ENCODE results near the gene GKN2.

The GKN2 gene

DNA sequence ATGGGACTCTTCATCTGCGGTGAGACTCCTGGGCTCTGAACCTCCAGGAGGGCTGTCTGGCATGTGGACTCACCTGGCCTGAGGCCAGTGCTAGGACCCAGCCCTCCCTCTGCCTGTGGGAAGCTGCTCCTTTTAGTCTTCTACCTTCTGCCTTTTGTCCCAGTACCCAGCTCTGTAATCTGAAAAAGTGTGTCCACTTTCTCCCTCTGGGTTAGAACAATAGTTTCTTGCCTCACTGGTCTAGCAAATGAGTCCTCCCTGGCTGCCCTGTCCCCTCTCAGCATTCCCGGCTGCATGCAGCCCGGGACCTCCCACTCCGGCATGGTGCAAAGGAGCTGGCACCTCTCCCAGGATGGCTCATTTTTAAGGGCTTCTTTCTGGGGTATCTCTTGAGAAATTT lies 25.9 kb downstream of the GKN2 start:
- DNase-seq = no peak

DNA sequence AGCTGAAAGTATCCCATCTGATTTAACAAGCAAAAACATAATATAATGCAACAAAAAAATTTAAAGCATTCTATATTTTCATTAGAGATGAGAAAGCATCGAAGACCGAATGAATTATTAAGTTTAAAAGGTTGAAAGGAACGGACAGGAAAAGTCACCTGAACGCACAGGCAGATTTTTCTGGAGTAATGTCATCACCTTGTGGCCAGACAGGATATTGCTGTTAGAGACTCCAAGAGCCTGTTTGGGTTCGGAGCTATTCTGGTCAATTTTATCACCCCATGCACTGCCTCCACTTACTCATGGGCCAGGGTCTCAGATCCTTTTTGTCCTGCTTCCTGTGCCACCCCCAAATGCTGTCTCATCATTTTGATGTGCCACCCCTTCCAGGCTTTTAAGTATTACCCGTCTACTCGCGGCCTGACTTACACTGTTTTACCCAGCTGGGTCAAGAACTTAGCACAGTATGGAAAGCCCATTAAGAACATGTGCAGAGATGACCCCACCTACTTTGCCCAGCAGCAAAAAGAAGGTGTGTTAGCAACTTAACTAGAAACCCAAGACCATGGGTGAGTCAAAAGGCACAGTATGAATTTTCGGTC lies 27.3 kb downstream of the GKN2 start:
- ChIA-PET POLR2A (no interaction called here), CTCF (interaction anchor here (0.6 to 7.3 kb wide), 46 partner anchors 9 to 736 kb away, joined by 3 to 86 read pairs (median 5); partner anchors contain the start of genes APLF and FBXO48)
- peaks cover 0 to 4% (median 2%) of the 10 kb centered on the region in 4 experiments for H3K4me1 ChIP-seq (ENCODE audit: control extremely low read depth in 1 of 4, control insufficient read depth in 4 of 4, insufficient read depth in 4 of 4, low read length in 3 of 4)
- DNase-seq = peak; percentile 61 to 77 (median 71)
- WGBS (ENCODE audit: insufficient coverage) = 50% methylated on average over 2 of the region's 9 CpGs
- no peak overlapping the region for H3K4me3 ChIP-seq (ENCODE audit: control insufficient read depth in 1 of 7, extremely low read depth in 1 of 7, insufficient read depth in 4 of 7, low read depth in 2 of 7, low read length in 6 of 7)
- H3K36me3 ChIP-seq (ENCODE audit: control insufficient read depth in 4 of 4, insufficient read depth in 4 of 4, low read length in 3 of 4) = no peaks in the 10 kb centered on the region
- no peak overlapping the region for H3K27ac ChIP-seq (ENCODE audit: insufficient read depth in 1 of 2, low read depth in 1 of 2, low read length in 2 of 2, poor library complexity in 1 of 2, severe bottlenecking in 2 of 2)
- H3K27me3 ChIP-seq (replicated peaks in 2 of 5; ENCODE audit: control insufficient read depth in 4 of 5, insufficient read depth in 5 of 5, low read length in 4 of 5) = no peaks in the 10 kb centered on the region
- no peaks in the 10 kb centered on the region for H3K9me3 ChIP-seq (ENCODE audit: control extremely low read depth in 1 of 5, control insufficient read depth in 4 of 5, insufficient read depth in 2 of 5, low read depth in 1 of 5, low read length in 4 of 5)

More for the DNA sequence above, 25.9 kb downstream of the GKN2 start:
- H3K27me3 ChIP-seq (replicated peaks in 2 of 5; ENCODE audit: control insufficient read depth in 4 of 5, insufficient read depth in 5 of 5, low read length in 4 of 5) = no peaks in the 10 kb centered on the region
- 98% methylated on average over 4 of the region's 4 CpGs for WGBS (ENCODE audit: insufficient coverage)
- ChIA-PET POLR2A (interaction anchor here (0.6 kb wide), 1 partner anchor 807 kb away, joined by 4 read pairs; no protein-coding TSS in a partner anchor), CTCF (interaction anchor here (0.6 to 7.3 kb wide), 18 partner anchors 8 to 737 kb away, joined by 3 to 86 read pairs (median 6); no protein-coding TSS in a partner anchor)
- H3K4me3 ChIP-seq (ENCODE audit: control insufficient read depth in 1 of 7, extremely low read depth in 1 of 7, insufficient read depth in 4 of 7, low read depth in 2 of 7, low read length in 6 of 7) = no peak overlapping the region
- peaks cover 0 to 2% (median 0%) of the 10 kb centered on the region in 5 experiments for H3K9me3 ChIP-seq (ENCODE audit: control extremely low read depth in 1 of 5, control insufficient read depth in 4 of 5, insufficient read depth in 2 of 5, low read depth in 1 of 5, low read length in 4 of 5)
- no peak overlapping the region for H3K27ac ChIP-seq (ENCODE audit: insufficient read depth in 1 of 2, low read depth in 1 of 2, low read length in 2 of 2, poor library complexity in 1 of 2, severe bottlenecking in 2 of 2)
- H3K4me1 ChIP-seq (ENCODE audit: control extremely low read depth in 1 of 4, control insufficient read depth in 4 of 4, insufficient read depth in 4 of 4, low read length in 3 of 4) = peaks cover 0 to 4% (median 2%) of the 10 kb centered on the region in 4 experiments
- H3K36me3 ChIP-seq (ENCODE audit: control insufficient read depth in 4 of 4, insufficient read depth in 4 of 4, low read length in 3 of 4) = no peaks in the 10 kb centered on the region

DNA sequence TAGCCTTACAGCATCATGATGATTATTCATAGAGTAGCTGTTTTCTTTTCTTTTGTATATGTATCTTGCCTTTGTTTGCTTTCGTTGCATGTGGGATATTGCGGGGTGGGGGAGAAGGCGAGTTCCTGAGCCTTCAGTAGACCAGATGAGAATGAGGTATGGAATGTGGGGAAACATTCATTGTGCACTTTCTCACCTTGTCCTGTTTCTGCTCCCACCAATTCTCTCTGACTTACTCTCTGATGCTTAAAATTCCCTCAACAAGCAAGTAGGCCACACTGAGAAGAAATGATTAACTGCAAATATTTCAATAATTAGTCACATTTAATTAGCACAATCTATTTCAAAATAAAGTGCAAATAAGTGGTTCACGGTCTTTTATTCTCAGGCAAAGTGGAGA lies 31.0 kb downstream of the GKN2 start:
- WGBS (ENCODE audit: insufficient coverage) = no CpG with 5 or more reads among the region's 4 CpGs
- Histone ChIP-seq H3K36me3 (ENCODE audit: control insufficient read depth in 4 of 4, insufficient read depth in 4 of 4, low read length in 3 of 4) (no peaks in the 10 kb centered on the region), H3K27me3 (replicated peaks in 2 of 5; ENCODE audit: control insufficient read depth in 4 of 5, insufficient read depth in 5 of 5, low read length in 4 of 5) (no peaks in the 10 kb centered on the region), H3K9me3 (ENCODE audit: control extremely low read depth in 1 of 5, control insufficient read depth in 4 of 5, insufficient read depth in 2 of 5, low read depth in 1 of 5, low read length in 4 of 5) (no peaks in the 10 kb centered on the region), H3K4me3 (ENCODE audit: control insufficient read depth in 1 of 7, extremely low read depth in 1 of 7, insufficient read depth in 4 of 7, low read depth in 2 of 7, low read length in 6 of 7) (no peak overlapping the region), H3K27ac (ENCODE audit: insufficient read depth in 1 of 2, low read depth in 1 of 2, low read length in 2 of 2, poor library complexity in 1 of 2, severe bottlenecking in 2 of 2) (no peak overlapping the region), H3K4me1 (ENCODE audit: control extremely low read depth in 1 of 4, control insufficient read depth in 4 of 4, insufficient read depth in 4 of 4, low read length in 3 of 4) (peaks cover 0 to 4% (median 2%) of the 10 kb centered on the region in 4 experiments)
- no peak for DNase-seq
- POLR2A ChIA-PET = no interaction called here
- CTCF ChIA-PET = interaction anchor here (1.2 to 7.3 kb wide), 3 partner anchors 9 to 212 kb away, joined by 4 to 86 read pairs (median 4); no protein-coding TSS in a partner anchor

DNA sequence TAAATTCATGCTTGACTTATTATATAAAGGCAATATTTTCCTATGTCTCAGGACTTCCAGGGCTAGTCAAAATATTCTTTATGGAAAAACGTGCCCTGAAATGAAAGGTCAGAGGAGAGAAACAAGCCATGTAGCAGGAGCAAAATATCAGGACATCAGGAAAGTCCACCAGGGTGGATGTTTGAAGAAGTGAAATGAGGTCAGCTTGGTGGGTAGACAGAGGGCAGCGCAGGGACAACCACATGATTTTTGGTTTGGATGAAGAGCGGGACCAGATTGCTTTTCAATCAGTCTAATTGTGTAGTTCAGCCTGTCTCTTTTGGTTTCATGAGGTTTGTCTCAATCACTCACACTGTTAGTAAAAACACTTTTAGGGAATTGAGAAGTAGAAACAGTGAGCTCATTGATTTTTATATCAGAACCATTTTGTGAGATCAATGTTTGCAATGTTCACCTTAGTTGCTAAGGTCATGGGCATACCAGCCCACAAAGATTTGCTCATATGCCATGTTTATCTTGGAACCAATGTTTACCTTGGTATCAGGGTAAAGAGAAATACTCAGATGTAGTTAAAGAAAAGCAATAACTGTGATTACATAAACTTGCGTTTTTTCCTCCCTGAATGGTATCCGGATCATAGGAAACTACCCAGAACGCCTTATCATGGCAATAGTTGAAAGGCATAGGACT lies 32.1 kb downstream of the GKN2 start:
- Histone ChIP-seq H3K27me3 (replicated peaks in 2 of 5; ENCODE audit: control insufficient read depth in 4 of 5, insufficient read depth in 5 of 5, low read length in 4 of 5) (no peaks in the 10 kb centered on the region), H3K9me3 (ENCODE audit: control extremely low read depth in 1 of 5, control insufficient read depth in 4 of 5, insufficient read depth in 2 of 5, low read depth in 1 of 5, low read length in 4 of 5) (no peaks in the 10 kb centered on the region), H3K4me1 (ENCODE audit: control extremely low read depth in 1 of 4, control insufficient read depth in 4 of 4, insufficient read depth in 4 of 4, low read length in 3 of 4) (peaks cover 0 to 7% (median 2%) of the 10 kb centered on the region in 4 experiments), H3K36me3 (ENCODE audit: control insufficient read depth in 4 of 4, insufficient read depth in 4 of 4, low read length in 3 of 4) (no peaks in the 10 kb centered on the region), H3K4me3 (ENCODE audit: control insufficient read depth in 1 of 7, extremely low read depth in 1 of 7, insufficient read depth in 4 of 7, low read depth in 2 of 7, low read length in 6 of 7) (no peak overlapping the region), H3K27ac (ENCODE audit: insufficient read depth in 1 of 2, low read depth in 1 of 2, low read length in 2 of 2, poor library complexity in 1 of 2, severe bottlenecking in 2 of 2) (no peak overlapping the region)
- CTCF ChIA-PET = interaction anchor here (0.7 to 2.1 kb wide), 5 partner anchors 11 to 211 kb away, joined by 3 to 6 read pairs (median 3); no protein-coding TSS in a partner anchor
- no peak for DNase-seq
- 100% methylated on average over 4 of the region's 6 CpGs for WGBS (ENCODE audit: insufficient coverage)
- POLR2A ChIA-PET = no interaction called here

DNA sequence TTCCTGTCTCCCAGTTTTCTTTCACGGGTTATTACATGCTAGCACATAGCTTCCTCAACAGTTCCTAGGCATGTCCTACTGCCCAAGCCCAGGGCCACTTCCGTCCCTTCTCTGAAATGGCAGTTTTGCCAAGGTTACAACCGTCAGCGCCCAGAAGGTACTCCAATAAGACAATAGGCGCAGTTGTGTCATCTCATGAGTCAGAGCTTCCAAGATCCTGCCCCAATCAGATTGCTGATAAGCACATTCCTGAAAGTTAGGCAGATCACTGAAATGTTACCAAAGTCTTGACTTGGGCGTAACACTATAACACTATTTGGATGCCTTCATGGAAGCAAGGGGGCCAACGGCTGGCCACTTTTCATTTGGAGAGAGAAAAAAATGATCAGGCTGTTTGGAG lies 34.2 kb downstream of the GKN2 start:
- Histone ChIP-seq H3K27me3 (replicated peaks in 2 of 5; ENCODE audit: control insufficient read depth in 4 of 5, insufficient read depth in 5 of 5, low read length in 4 of 5) (no peaks in the 10 kb centered on the region), H3K9me3 (ENCODE audit: control extremely low read depth in 1 of 5, control insufficient read depth in 4 of 5, insufficient read depth in 2 of 5, low read depth in 1 of 5, low read length in 4 of 5) (no peaks in the 10 kb centered on the region), H3K27ac (ENCODE audit: insufficient read depth in 1 of 2, low read depth in 1 of 2, low read length in 2 of 2, poor library complexity in 1 of 2, severe bottlenecking in 2 of 2) (no peak overlapping the region), H3K4me1 (ENCODE audit: control extremely low read depth in 1 of 4, control insufficient read depth in 4 of 4, insufficient read depth in 4 of 4, low read length in 3 of 4) (peaks cover 0 to 25% (median 11%) of the 10 kb centered on the region in 4 experiments), H3K4me3 (ENCODE audit: control insufficient read depth in 1 of 7, extremely low read depth in 1 of 7, insufficient read depth in 4 of 7, low read depth in 2 of 7, low read length in 6 of 7) (no peak overlapping the region), H3K36me3 (ENCODE audit: control insufficient read depth in 4 of 4, insufficient read depth in 4 of 4, low read length in 3 of 4) (no peaks in the 10 kb centered on the region)
- no peak for DNase-seq
- POLR2A ChIA-PET = interaction anchor here (0.5 kb wide), 1 partner anchor 144 kb away, joined by 3 read pairs; no protein-coding TSS in a partner anchor
- CTCF ChIA-PET = interaction anchor here (0.9 to 2.1 kb wide), 5 partner anchors 9 to 209 kb away, joined by 3 to 6 read pairs (median 5); no protein-coding TSS in a partner anchor
- WGBS (ENCODE audit: insufficient coverage) = 98% methylated on average over 5 of the region's 7 CpGs

DNA sequence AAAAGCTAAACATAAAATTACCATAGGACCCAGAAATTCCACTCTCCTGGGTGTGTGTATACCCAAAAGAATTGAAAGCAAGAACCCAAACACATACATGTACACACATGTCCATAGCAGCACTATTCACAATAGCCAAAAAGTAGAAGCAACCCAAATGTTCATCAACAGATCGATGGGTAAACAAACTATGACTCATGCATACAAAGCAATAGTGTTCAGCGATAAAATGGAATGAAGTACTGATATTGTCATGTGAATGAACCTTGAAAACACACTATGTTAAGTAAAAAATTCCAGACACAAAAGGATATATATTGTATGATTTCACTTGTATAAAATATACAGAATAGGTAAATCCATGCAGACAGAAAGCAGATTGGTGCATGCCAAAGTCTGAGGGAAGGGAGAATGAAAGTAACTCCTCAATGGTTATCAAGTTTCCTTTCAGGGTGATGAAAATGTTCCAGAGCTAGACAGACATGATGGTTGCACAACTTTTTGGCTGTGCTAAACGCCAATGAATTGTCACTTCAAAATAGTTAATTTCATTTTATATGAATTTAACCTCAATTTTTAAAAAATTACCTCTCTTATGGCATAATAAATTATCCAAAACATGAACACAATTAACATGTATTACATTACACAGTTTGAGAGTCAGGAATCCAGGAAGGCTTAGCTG lies 35.5 kb downstream of the GKN2 start:
- H3K36me3 ChIP-seq (ENCODE audit: control insufficient read depth in 4 of 4, insufficient read depth in 4 of 4, low read length in 3 of 4) = no peaks in the 10 kb centered on the region
- peak in 1 of 3 donors; percentile 13 for DNase-seq
- H3K9me3 ChIP-seq (ENCODE audit: control extremely low read depth in 1 of 5, control insufficient read depth in 4 of 5, insufficient read depth in 2 of 5, low read depth in 1 of 5, low read length in 4 of 5) = no peaks in the 10 kb centered on the region
- H3K4me1 ChIP-seq (ENCODE audit: control extremely low read depth in 1 of 4, control insufficient read depth in 4 of 4, insufficient read depth in 4 of 4, low read length in 3 of 4) = peaks cover under 1 to 39% (median 24%) of the 10 kb centered on the region in 4 experiments
- H3K4me3 ChIP-seq (ENCODE audit: control insufficient read depth in 1 of 7, extremely low read depth in 1 of 7, insufficient read depth in 4 of 7, low read depth in 2 of 7, low read length in 6 of 7) = no peak overlapping the region
- CTCF ChIA-PET = no interaction called here
- no CpG with 5 or more reads among the region's 3 CpGs for WGBS (ENCODE audit: insufficient coverage)
- no peak overlapping the region for H3K27ac ChIP-seq (ENCODE audit: insufficient read depth in 1 of 2, low read depth in 1 of 2, low read length in 2 of 2, poor library complexity in 1 of 2, severe bottlenecking in 2 of 2)
- H3K27me3 ChIP-seq (replicated peaks in 2 of 5; ENCODE audit: control insufficient read depth in 4 of 5, insufficient read depth in 5 of 5, low read length in 4 of 5) = no peaks in the 10 kb centered on the region
- POLR2A ChIA-PET = no interaction called here

Data from common myeloid progenitor, CD34-positive (primary cell).